DMS 273 (cell line): ENCODE data around the gene KRTAP10-3.
"Not testable (repeated sequence)": the region's sequence is repeated elsewhere in the genome, so short reads cannot be mapped to it uniquely, and the experiment has no call there.

Source experiments
- DNase-seq: peaks from one replicate; lab custom pipeline; 2025; ENCODE audit not compliant: unreplicated experiment; lab: John Stamatoyannopoulos, UW

The KRTAP10-3 gene

GRCh38 chr21:44571844-44572782, 13.5 kb upstream of the KRTAP10-3 start:
- no peak for DNase-seq

DNA sequence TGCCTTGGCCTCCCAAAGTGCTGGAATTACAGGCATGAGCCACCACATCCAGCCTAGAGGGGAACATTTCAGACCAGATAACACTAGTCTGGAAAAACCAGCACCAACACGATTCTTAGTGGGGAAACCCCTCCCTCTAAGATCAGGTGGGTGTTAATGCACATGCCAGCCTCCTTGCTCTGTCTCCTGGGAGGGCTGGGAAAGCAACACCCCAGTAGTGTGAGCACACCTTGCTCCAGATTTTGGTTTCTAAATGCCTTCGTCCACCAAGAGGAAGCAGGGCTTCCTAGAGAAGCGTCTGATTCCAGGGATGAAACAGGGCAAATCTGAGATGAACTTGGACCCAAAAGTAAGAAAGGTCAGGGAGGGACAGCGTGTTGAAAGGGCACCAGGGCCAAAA, 12.7 kb upstream of the KRTAP10-3 start:
- no peak for DNase-seq

GRCh38 chr21:44569861-44570517, 11.4 kb upstream of the KRTAP10-3 start:
- DNase-seq = no peak

- peak; percentile 43 for DNase-seq
Measured at GRCh38 chr21:44568667-44569556, 10.3 kb upstream of the KRTAP10-3 start.

GRCh38 chr21:44568261-44568660, 9.7 kb upstream of the KRTAP10-3 start:
- no peak for DNase-seq

DNA sequence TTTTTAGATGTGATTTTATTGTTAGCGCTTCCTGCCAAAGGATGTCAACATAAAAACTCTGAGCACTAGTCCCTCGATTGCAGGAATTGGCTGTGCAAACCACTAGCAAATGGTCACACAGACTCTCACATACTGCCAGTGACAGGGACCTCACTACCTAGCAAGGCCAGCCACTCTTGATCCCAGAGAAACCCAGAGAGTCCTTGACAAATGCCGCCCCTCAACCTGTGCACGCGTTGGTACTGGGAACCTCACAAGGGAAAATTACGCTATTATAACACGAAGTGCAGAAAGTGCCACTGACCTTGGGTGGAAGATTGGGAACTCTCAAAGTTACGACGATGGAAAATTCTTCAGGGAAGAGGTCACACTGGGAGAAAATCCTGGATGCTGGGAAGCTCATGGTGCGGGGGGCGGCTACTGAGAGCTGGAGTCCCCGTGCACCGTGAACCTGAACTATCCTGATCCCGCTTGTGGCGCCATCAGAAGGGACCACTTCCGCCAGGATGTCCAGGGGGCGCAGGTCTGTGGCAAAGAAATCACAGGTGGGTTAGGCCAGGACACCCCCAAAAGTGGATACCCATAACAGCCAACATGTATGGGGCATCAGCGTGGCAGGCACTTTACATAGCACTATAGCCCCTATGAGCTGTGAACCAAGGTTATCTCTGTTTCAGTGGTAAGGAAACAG, 9.0 kb upstream of the KRTAP10-3 start:
- DNase-seq = no peak

DNA sequence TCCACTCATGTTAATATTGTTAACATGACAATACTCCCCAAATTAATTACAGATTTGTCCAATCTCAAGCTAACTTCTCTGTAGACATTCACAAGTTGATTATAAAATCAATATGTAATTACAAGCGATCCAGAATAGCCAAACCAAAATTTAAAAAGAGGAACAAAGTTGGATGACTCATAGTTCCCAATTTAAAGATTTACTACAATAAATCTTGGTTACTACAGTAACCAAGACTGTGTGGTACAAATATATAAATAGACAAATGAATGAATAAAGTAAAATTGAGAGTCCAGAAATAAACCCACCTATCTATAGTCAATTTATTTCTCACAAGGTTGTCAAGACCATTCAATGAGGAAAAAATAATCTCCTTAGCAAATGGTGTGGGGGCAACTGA, 7.8 kb upstream of the KRTAP10-3 start:
- DNase-seq = no peak

DNA sequence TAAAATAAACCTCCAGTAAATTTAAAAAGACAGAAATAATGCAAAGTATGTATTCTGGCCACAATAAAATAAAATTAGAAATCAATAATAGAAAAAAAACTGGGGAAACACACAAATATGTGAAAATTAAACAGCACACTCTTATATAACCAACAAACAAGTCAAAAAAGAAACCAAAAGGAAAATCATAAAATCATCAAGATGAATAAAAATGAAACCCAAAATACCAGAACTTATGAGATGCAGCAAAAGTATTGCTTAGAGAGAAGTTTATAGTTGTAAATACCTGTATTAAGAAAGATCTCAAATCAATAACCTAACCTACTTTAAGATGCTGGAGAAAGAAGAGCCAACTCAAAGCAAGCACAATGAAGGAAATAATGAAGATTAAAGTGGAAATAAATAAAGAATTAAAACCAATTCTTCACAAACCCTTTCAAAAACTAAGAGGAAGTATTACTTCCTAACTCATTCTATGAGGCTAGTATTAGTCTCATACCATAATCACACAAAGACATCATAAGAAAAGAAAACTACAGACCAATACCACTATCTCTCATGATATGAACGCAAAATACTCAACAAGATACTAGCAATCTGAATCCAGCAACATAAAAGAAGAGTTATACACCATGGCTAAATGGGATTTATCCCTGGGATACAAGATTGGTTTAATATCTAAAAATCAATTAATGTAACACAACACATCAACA, 6.4 kb upstream of the KRTAP10-3 start:
- no peak for DNase-seq

DNA sequence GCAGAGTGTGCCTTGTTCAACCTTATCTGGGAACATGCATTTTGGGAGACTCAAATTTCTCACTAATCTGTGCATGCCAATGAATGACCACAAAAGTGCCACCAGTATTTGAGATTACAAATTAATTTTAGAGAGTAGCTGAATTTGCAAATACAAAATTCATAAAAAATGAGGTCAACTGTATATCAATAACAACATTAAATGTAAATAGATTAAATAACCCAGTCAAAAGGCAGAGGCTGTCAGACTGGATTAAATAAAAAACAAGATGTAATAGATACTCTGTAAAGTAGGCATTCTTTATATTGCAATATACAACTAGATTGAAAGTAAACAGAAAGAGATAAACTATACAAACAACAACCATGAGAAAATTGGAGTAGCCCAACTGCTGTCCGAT, 5.5 kb upstream of the KRTAP10-3 start:
- no peak for DNase-seq

- peak; percentile 44 for DNase-seq
Measured at GRCh38 chr21:44558329-44558675, 293 bp downstream of the KRTAP10-3 start.

DNA sequence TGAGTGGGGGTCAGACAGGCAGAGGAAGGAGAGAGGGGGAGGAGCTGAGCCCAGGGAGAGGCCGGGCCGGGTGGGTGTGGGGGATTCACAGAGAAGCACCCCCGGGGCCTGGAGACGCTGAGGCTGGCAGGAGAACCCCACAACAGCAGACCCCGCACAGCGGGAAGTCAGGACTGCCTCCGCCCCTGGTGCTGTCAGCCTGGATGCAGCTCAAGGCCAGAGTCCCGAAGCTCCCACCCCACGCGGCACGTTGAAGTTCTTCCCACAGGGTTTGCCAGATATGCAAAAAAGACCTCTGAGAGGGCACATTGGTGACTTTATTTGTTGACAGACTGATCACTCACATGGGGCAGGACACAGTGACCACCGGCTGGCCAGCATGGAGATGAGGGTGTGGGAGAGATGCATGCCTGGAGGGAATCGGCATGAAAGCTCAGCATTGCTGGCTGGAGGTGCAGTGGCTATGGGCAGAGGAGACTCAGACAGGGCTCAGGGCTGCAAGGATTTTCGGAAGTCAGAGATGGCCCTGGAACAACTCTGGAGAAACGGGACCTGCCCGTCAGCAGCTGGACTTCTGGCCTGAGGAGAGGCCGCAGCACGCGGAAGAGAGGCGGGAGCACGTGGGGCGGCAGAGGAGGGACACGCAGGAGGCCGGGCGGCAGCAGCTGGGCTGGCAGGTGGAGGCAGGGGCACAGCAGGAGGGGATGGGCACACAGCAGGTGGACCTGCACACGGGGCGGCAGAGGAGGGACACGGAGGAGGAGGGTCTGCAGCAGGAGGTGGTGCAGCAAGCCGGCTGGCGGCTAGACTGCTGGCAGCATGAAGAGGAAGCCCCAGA, 885 bp downstream of the KRTAP10-3 start:
- no peak for DNase-seq

GRCh38 chr21:44556879-44557278, 1.7 kb downstream of the KRTAP10-3 start:
- no peak for DNase-seq

DNA sequence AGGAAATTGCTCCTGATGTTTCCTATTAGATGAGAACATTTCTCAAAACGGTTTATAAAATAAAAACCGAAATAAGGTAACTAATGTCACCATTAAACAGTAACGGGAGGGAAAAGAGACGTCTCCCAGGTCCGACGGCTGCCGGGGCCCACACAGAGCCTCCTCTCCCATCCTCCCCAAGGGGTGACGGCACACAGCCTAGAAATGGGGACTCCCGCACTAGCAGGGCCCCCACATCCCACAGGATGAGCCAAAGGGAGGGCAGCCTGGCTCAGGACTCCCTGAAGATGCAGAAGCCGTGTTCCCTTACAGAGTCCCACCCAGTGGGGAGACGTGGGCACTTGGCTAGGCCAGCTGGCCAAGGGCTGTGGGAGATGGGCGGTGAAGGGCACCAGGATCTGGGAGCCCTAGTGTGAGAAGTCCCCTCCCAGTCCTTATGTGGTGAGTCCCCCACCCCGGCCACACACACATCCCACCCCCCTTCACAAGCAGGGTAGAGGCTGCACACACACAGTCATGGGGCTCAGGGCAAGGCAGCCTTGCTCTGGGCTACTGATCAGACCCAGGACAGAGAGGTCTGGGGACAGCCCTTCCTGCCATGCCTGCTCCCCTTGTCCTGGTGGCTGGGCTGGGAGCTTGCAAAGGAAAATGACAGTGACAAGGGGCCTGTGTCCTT, 3.3 kb downstream of the KRTAP10-3 start:
- DNase-seq = no peak

- no peak for DNase-seq
Measured at GRCh38 chr21:44552681-44553080, 5.9 kb downstream of the KRTAP10-3 start.

- DNase-seq = no peak
Measured at GRCh38 chr21:44552136-44552535, 6.5 kb downstream of the KRTAP10-3 start.

- peak; percentile 61 for DNase-seq
Measured at GRCh38 chr21:44551340-44551961, 7.1 kb downstream of the KRTAP10-3 start, which contains the start of gene KRTAP10-2. TSS of gene KRTAP10-2 (minus strand) at chr21:44551505. CDS start at chr21:44551458, 47 bp downstream.

DNA sequence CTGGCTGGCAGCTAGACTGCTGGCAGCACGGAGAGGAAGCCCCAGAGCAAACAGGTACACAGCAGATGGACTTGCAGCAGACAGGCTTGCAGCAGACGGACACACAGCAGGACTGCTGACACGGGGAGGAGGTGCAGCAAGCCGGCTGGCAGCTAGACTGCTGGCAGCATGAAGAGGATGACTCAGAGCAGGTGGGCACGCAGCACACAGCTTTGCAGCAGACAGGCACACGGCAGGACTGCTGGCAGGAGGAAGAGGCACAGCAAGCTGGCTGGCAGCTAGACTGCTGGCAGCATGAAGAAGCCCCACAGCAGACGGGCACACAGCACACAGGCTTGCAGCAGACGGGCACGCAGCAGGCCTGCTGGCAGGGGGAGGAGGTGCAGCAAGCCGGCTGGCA, 7.8 kb downstream of the KRTAP10-3 start:
- peak; percentile 82 for DNase-seq

DNA sequence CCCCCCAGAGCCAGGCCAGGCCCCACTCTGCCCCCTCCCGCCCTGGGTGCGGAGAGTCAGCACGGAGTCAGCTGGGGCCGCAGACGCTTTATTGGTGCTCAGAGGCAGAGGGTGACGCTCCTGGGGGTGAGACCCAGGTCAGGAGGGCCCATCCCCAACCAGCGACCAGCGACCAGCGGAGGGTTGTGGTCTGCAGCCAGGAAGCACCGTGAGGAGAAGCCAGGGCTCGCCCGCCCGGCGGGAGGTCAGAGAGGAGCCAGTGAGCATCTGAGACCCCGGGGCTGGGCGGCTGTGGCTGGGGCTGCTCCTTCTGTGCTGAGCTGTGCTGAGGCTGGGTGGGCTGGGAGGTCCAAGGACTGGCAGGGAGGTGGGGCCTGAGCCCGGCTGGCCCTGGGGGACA, 8.3 kb downstream of the KRTAP10-3 start:
- DNase-seq = not testable (repeated sequence)
